GM21423 (cell line): ENCODE results near the gene TJP3.
"Not testable (repeated sequence)": the region's sequence is repeated elsewhere in the genome, so short reads cannot be mapped to it uniquely, and the experiment has no call there.

ENCODE experiments used
- ATAC-seq: cut with Tn5 transposase; IDR thresholded peaks from one replicate; pipeline ENCODE4 v1.9.1; 2021; ENCODE audit warnings: mild to moderate bottlenecking, moderate library complexity; ENCODE audit not compliant: unreplicated experiment

TJP3 gene

GRCh38 chr19:3738477-3739220, 30.5 kb downstream of the TJP3 start:
- ATAC-seq, result no peak

- no peak for ATAC-seq
Observed at GRCh38 chr19:3740431-3740830, 32.2 kb downstream of the TJP3 start.

GRCh38 chr19:3743486-3743885, 35.3 kb downstream of the TJP3 start:
- ATAC-seq, result no peak

GRCh38 chr19:3745363-3746045, 37.3 kb downstream of the TJP3 start:
- no peak for ATAC-seq

GRCh38 chr19:3746371-3747056, 38.3 kb downstream of the TJP3 start:
- ATAC-seq, result no peak

- no peak for ATAC-seq
Observed at GRCh38 chr19:3748965-3749364, 40.8 kb downstream of the TJP3 start.

GRCh38 chr19:3750211-3750610, 42.0 kb downstream of the TJP3 start:
- ATAC-seq, result no peak

- ATAC-seq, result no peak
Observed at GRCh38 chr19:3751236-3751635, 43.1 kb downstream of the TJP3 start.

- no peak for ATAC-seq
Observed at GRCh38 chr19:3752492-3752891, 44.3 kb downstream of the TJP3 start.

- ATAC-seq, result no peak
Observed at GRCh38 chr19:3753631-3754410, 45.6 kb downstream of the TJP3 start.

- not testable (repeated sequence) for ATAC-seq
Observed at GRCh38 chr19:3757705-3758104, 49.5 kb downstream of the TJP3 start.

GRCh38 chr19:3758297-3758696, 50.1 kb downstream of the TJP3 start:
- ATAC-seq, result not testable (repeated sequence)

GRCh38 chr19:3759482-3760254, 51.5 kb downstream of the TJP3 start:
- no peak for ATAC-seq

- no peak for ATAC-seq
Observed at GRCh38 chr19:3760871-3761361, 52.7 kb downstream of the TJP3 start.

- peak; percentile 51 for ATAC-seq
Observed at GRCh38 chr19:3761382-3762129, 53.4 kb downstream of the TJP3 start, which contains the start of gene APBA3. Gene APBA3 (minus strand): TSS chr19:3761692. CDS start chr19:3760264, 1,428 bp downstream.

GRCh38 chr19:3762130-3762473, 53.9 kb downstream of the TJP3 start:
- ATAC-seq, result no peak

GRCh38 chr19:3762501-3763459, 54.6 kb downstream of the TJP3 start, which contains the start of gene MRPL54:
Gene MRPL54 (plus strand): TSS chr19:3762682. CDS start chr19:3762701, 19 bp downstream.
- ATAC-seq, result peak; percentile 67

- no peak for ATAC-seq
Observed at GRCh38 chr19:3765121-3765520, 56.9 kb downstream of the TJP3 start.
